Measurements from ENCODE around the gene PSME3.

PSME3 gene

DNA sequence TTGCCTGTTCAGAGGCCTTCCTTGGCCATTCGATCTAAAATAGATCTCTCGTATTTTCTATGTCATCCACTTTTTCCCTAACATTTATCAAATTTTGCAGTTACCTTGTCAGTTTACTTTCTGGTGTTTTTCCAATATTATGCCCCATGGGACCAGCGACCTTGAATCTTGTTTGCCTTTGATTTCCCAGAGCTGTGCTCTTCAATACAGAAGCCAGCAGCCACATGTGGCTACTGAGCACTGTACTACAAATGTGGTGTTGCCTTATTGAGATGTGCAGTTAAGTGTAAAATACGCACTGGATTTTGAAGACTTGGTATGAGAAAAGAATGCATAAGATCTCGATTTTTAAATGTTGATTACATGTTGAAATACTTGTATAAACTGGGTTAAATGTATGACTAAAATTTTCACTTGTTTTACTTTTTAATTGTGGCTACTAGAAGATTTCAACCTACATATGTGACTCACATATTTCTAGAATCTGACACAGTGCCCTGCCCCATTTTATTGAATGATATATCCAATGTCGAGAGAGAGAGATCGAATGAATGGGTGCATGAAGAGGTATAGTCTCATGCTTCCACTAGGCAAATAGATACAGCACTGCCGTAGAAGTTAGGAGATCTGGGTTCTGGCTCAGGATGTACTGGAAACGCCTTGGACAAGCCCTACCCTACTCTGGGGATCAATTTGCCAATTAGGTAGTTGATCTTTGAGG is 824 bp upstream of the PSME3 start:
- peaks cover 20% of the 10 kb centered on the region for H3K36me3 Mint-ChIP-seq (ENCODE audit: low read depth)
- H3K4me3 Mint-ChIP-seq = peak overlapping the region; percentile 91
- DNase-seq (ENCODE audit: low spot score) = no peak
- H3K27me3 Mint-ChIP-seq (ENCODE audit: low read depth) = peaks cover 16% of the 10 kb centered on the region
- no peaks in the 10 kb centered on the region for H3K9me3 Mint-ChIP-seq
- peaks cover 14% of the 10 kb centered on the region for H3K4me1 Mint-ChIP-seq (ENCODE audit: low read depth)
- peak overlapping the region; percentile 96 for H3K27ac Mint-ChIP-seq

DNA sequence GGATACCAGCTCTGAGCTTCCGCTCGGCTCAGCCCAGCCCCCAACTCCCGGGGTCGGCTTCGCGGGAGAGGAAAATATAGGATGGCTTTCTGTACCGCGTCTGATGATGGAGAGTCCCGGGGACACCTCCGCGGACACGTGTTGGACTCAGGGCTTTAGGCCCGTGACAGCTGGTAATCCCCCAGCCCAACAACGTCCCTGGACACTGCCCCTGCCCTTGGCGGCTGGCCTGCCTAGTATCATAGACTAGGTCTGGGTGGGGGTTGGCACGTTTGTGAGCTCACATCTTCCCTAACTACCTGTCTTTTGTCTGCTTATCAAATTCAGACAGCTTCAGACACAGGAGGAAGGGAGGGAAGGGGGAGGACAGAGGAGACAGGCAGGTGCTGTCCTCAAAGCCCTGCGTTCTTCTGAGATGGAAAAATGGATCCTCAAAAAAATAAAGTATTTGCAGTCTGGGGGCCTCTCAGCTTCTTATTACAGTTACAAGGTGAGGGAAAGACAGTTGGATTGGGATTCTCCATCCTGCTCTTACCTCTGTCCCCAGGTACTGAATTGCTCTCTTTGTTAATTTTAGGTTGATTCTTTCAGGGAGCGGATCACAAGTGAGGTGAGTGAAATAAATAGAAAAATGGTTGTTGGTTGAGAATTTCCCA is 698 bp downstream of the PSME3 start:
- Mint-ChIP-seq H3K27ac (peak overlapping the region; percentile 96), H3K4me3 (peak overlapping the region; percentile 91), H3K27me3 (ENCODE audit: low read depth) (peaks cover 5% of the 10 kb centered on the region), H3K36me3 (ENCODE audit: low read depth) (peaks cover 33% of the 10 kb centered on the region), H3K9me3 (no peaks in the 10 kb centered on the region), H3K4me1 (ENCODE audit: low read depth) (peaks cover 18% of the 10 kb centered on the region)
- DNase-seq (ENCODE audit: low spot score) = no peak

- H3K27ac Mint-ChIP-seq = no peak overlapping the region
- peaks cover 20% of the 10 kb centered on the region for H3K4me1 Mint-ChIP-seq (ENCODE audit: low read depth)
- no peak for DNase-seq (ENCODE audit: low spot score)
- H3K9me3 Mint-ChIP-seq = no peaks in the 10 kb centered on the region
- no peaks in the 10 kb centered on the region for H3K27me3 Mint-ChIP-seq (ENCODE audit: low read depth)
- peaks cover 42% of the 10 kb centered on the region for H3K36me3 Mint-ChIP-seq (ENCODE audit: low read depth)
- H3K4me3 Mint-ChIP-seq = no peak overlapping the region
Observed at GRCh38 chr17:42835732-42836131, 2.5 kb downstream of the PSME3 start.

DNA sequence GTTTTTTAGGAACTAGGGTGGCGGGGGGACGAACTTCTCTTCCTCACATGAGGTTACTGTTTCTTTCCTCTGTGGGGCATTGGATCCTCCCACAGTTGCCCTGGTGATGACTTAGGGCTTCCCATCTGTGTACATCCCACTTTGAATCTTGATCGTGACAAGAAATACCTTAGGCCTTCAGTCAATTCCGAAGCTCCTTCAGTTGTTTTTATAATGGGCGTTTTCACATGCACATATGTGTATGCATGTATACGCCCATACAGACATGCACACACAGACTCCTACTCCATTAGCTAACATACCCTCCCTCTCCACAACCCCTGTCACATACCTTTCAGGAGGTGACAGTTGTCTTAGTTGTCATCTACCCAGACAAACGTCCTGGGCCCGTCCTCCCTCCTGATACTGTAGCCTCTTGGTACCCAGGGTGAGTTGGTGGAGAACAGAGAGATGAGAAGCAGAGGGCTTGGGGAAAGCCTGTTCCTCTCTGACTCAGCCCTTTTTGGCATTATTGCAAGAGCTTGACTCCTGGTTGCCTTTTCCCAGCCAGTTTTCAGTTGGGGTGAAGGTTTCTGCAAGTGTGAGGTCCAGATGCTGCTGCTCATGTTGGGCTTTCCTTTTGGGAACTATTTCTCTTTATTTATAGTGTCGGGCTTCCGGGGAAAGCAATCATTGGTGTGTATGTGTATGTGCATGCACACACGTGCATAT is 8.9 kb downstream of the PSME3 start:
- H3K27ac Mint-ChIP-seq = no peak overlapping the region
- peaks cover 51% of the 10 kb centered on the region for H3K36me3 Mint-ChIP-seq (ENCODE audit: low read depth)
- H3K4me1 Mint-ChIP-seq (ENCODE audit: low read depth) = peaks cover 8% of the 10 kb centered on the region

GRCh38 chr17:42843358-42843934 is 10.2 kb downstream of the PSME3 start:
- Mint-ChIP-seq H3K4me3 (no peak overlapping the region), H3K36me3 (ENCODE audit: low read depth) (peaks cover 39% of the 10 kb centered on the region), H3K27ac (no peak overlapping the region), H3K4me1 (ENCODE audit: low read depth) (peaks cover 4% of the 10 kb centered on the region), H3K9me3 (no peaks in the 10 kb centered on the region), H3K27me3 (ENCODE audit: low read depth) (no peaks in the 10 kb centered on the region)
- no peak for DNase-seq (ENCODE audit: low spot score)

More for the DNA sequence above, 8.9 kb downstream of the PSME3 start:
- no peak overlapping the region for H3K4me3 Mint-ChIP-seq
- no peaks in the 10 kb centered on the region for H3K9me3 Mint-ChIP-seq
- DNase-seq (ENCODE audit: low spot score) = no peak
- no peaks in the 10 kb centered on the region for H3K27me3 Mint-ChIP-seq (ENCODE audit: low read depth)

- Mint-ChIP-seq H3K9me3 (no peaks in the 10 kb centered on the region), H3K4me3 (no peak within 1 kb of the TSS), H3K36me3 (ENCODE audit: low read depth) (peaks cover 31% of the 10 kb centered on the region), H3K27ac (no peak within 1 kb of the TSS), H3K27me3 (ENCODE audit: low read depth) (no peaks in the 10 kb centered on the region), H3K4me1 (ENCODE audit: low read depth) (peaks cover 3% of the 10 kb centered on the region)
- DNase-seq (ENCODE audit: low spot score) = no peak
Observed at GRCh38 chr17:42844271-42844670, 11.1 kb downstream of the PSME3 start, which contains the start of gene AOC2. Gene AOC2 (plus strand): TSS chr17:42844580. CDS start chr17:42844627, 47 bp downstream.

- no peak overlapping the region for H3K27ac Mint-ChIP-seq
- no peak overlapping the region for H3K4me3 Mint-ChIP-seq
- DNase-seq (ENCODE audit: low spot score) = no peak
- H3K4me1 Mint-ChIP-seq (ENCODE audit: low read depth) = peaks cover 3% of the 10 kb centered on the region
- H3K36me3 Mint-ChIP-seq (ENCODE audit: low read depth) = peaks cover 26% of the 10 kb centered on the region
- H3K27me3 Mint-ChIP-seq (ENCODE audit: low read depth) = no peaks in the 10 kb centered on the region
- H3K9me3 Mint-ChIP-seq = no peaks in the 10 kb centered on the region
Observed at GRCh38 chr17:42844761-42845555, 11.8 kb downstream of the PSME3 start.

GRCh38 chr17:42845556-42845917 is 12.3 kb downstream of the PSME3 start:
- Mint-ChIP-seq H3K27me3 (ENCODE audit: low read depth) (no peaks in the 10 kb centered on the region), H3K27ac (no peak overlapping the region), H3K4me1 (ENCODE audit: low read depth) (peaks cover 6% of the 10 kb centered on the region), H3K4me3 (no peak overlapping the region), H3K9me3 (no peaks in the 10 kb centered on the region), H3K36me3 (ENCODE audit: low read depth) (peaks cover 26% of the 10 kb centered on the region)
- DNase-seq (ENCODE audit: low spot score) = no peak

- peak; percentile 68 for DNase-seq (ENCODE audit: low spot score)
- Mint-ChIP-seq H3K27ac (peak overlapping the region; percentile 46), H3K36me3 (ENCODE audit: low read depth) (peaks cover 26% of the 10 kb centered on the region), H3K9me3 (no peaks in the 10 kb centered on the region), H3K27me3 (ENCODE audit: low read depth) (no peaks in the 10 kb centered on the region), H3K4me1 (ENCODE audit: low read depth) (peaks cover 6% of the 10 kb centered on the region), H3K4me3 (no peak overlapping the region)
Observed at GRCh38 chr17:42845918-42846593, 12.9 kb downstream of the PSME3 start.

DNA sequence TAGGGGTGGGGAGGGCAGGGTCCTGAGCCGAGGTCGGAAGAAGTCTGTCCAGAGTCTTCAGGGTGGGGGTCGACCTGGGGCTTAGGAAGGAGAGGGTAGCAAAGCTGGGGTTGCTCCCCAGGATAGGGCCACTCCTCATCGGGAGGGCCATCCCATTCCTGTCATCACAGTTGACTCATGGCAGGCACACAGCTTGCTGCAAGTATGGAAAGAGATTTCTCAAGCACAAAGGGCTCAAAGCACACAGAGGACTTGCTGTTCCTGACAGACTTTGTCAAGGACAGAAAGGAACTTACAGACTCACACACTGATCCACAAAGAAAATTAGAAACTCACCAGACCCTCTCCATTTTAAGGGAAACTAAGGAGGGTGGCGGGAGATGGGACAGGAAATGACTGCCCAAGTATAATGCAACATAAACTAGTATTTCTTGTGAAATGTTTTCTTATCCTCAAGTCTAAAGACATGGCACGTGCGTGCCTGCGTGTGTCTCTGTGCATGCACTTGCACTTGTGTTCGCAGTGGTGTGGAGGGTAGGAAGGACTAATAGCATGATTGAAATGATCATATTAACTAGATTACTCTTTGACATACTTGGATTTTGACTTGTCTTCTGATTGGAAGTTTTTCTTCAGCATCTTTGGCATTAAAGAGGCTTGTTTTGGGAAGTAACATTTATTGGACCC is 13.5 kb downstream of the PSME3 start:
- Mint-ChIP-seq H3K4me1 (ENCODE audit: low read depth) (peaks cover 6% of the 10 kb centered on the region), H3K27me3 (ENCODE audit: low read depth) (no peaks in the 10 kb centered on the region), H3K4me3 (no peak overlapping the region), H3K27ac (no peak overlapping the region), H3K9me3 (no peaks in the 10 kb centered on the region), H3K36me3 (ENCODE audit: low read depth) (peaks cover 20% of the 10 kb centered on the region)
- DNase-seq (ENCODE audit: low spot score) = no peak

DNA sequence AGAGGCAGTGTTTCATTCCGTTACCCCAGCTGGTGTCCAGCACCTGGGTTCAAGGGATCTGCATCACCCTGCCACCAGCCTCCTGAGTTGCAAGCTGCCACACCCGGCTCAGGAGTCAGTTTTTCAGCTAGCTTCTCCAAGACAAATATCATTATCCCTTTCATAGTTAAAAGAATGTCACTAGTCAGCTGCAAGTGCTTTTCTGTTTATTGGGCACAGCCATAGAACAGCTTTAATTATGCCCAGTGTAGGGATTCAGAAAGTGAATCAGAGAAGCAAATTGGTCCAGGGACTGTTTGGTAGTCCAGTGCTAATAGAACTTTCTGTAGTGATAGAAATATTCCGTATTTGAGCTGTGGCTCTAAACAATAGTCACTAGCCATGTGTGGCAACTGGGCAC is 14.9 kb downstream of the PSME3 start:
- peaks cover 6% of the 10 kb centered on the region for H3K4me1 Mint-ChIP-seq (ENCODE audit: low read depth)
- no peak overlapping the region for H3K4me3 Mint-ChIP-seq
- no peak for DNase-seq (ENCODE audit: low spot score)
- H3K27ac Mint-ChIP-seq = no peak overlapping the region
- H3K27me3 Mint-ChIP-seq (ENCODE audit: low read depth) = no peaks in the 10 kb centered on the region
- H3K36me3 Mint-ChIP-seq (ENCODE audit: low read depth) = peaks cover 8% of the 10 kb centered on the region
- H3K9me3 Mint-ChIP-seq = no peaks in the 10 kb centered on the region

DNA sequence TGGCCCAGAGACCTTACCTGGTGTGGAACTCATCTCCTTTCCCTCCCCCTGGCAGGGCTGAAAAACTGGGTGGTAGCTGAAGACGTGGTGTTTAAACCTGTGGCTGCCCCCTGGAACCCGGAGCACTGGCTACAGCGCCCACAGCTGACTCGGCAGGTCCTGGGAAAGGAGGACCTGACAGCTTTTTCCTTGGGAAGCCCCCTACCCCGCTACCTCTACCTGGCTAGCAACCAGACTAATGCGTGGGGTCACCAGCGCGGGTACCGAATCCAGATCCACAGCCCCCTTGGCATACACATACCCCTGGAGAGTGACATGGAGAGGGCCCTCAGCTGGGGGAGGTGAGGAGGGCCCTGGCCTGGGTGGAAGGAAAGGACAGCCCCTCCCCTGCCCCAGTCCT is 15.8 kb downstream of the PSME3 start:
- H3K27ac Mint-ChIP-seq = no peak overlapping the region
- no peaks in the 10 kb centered on the region for H3K9me3 Mint-ChIP-seq
- no peak for DNase-seq (ENCODE audit: low spot score)
- no peaks in the 10 kb centered on the region for H3K27me3 Mint-ChIP-seq (ENCODE audit: low read depth)
- peaks cover 6% of the 10 kb centered on the region for H3K4me1 Mint-ChIP-seq (ENCODE audit: low read depth)
- H3K36me3 Mint-ChIP-seq (ENCODE audit: low read depth) = peaks cover 4% of the 10 kb centered on the region
- H3K4me3 Mint-ChIP-seq = no peak overlapping the region

Measured in T-helper 2 cell treated with Interferon-gamma antibody and Interleukin-4, amounts not matched to agents 5 μg/mL and 100 μg/mL, for 36 hours (primary cell).